HEK293T (cell line): ENCODE data around the gene GMIP.

ENCODE experiments used
- BHLHE40 ChIP-seq: fragments of 450-650 bp; IDR thresholded peaks from 2 replicates; pipeline ENCODE4 v1.6.1; 2016; ENCODE audit warnings: mild to moderate bottlenecking, moderate library complexity, borderline replicate concordance
- CTBP1 ChIP-seq: fragments of 450-650 bp; IDR thresholded peaks from 2 replicates; pipeline ENCODE4 v1.6.1; 2016; ENCODE audit warnings: borderline replicate concordance
- FOXK2 ChIP-seq: fragments of 450-650 bp; IDR thresholded peaks from 2 replicates; pipeline ENCODE4 v1.6.1; 2016; ENCODE audit warnings: mild to moderate bottlenecking
- NFRKB ChIP-seq: fragments of 450-650 bp; IDR thresholded peaks from 2 replicates; pipeline ENCODE4 v1.6.1; 2016; ENCODE audit warnings: mild to moderate bottlenecking, moderate library complexity
- PKNOX1 ChIP-seq: fragments of 450-650 bp; IDR thresholded peaks from 2 replicates; pipeline ENCODE4 v1.6.1; 2016
- SP1 ChIP-seq: fragments of 450-650 bp; IDR thresholded peaks from 2 replicates; pipeline ENCODE4 v1.6.1; 2017
- SUZ12 ChIP-seq: fragments of 450-650 bp; IDR thresholded peaks from 2 replicates; pipeline ENCODE4 v1.6.1; 2016; ENCODE audit warnings: mild to moderate bottlenecking
- ZNF384 ChIP-seq: fragments of 450-650 bp; IDR thresholded peaks from 2 replicates; pipeline ENCODE4 v1.6.1; 2016

GRCh38 chr19:19631346-19631745 is 12.1 kb downstream of the GMIP start:
- TF ChIP-seq SP1 = no peak
- no peak for TF ChIP-seq SUZ12
- TF ChIP-seq ZNF384 = no peak
- TF ChIP-seq BHLHE40 = no peak
- no peak for TF ChIP-seq CTBP1
- no peak for TF ChIP-seq FOXK2
- no peak for TF ChIP-seq NFRKB
- TF ChIP-seq PKNOX1 = no peak
